Mesenchymal stem cell (in vitro differentiated cells and primary cell): ENCODE measurements around the gene HOXA5.
A peak's percentile ranks its signal among the peaks of the same experiment; 100 is the strongest.

ENCODE experiments used
- DNase-seq: peaks from one replicate; pipeline ENCODE4 v3.0.0-alpha.2; 2013
- H2AFZ ChIP-seq: one replicate; pipeline ENCODE4 v1.6.1; 2013; ENCODE audit warnings: low read depth, mild to moderate bottlenecking, control low read depth, inconsistent platforms, low read length, moderate library complexity
- H2AK5ac ChIP-seq: 2 replicates; pipeline ENCODE4 v1.6.1; 2013; ENCODE audit warnings: low read length, moderate library complexity, mild to moderate bottlenecking, inconsistent platforms; ENCODE audit not compliant: severe bottlenecking
- H2BK120ac ChIP-seq: one replicate; pipeline ENCODE4 v1.6.1; 2013; ENCODE audit warnings: low read depth, mild to moderate bottlenecking, inconsistent platforms, low read length, moderate library complexity
- H2BK12ac ChIP-seq, 2 experiments: one replicate each; pipeline ENCODE4 v1.6.1; 2013; ENCODE audit warnings: inconsistent platforms in 2 of 2, low read length in 2 of 2, mild to moderate bottlenecking in 2 of 2, moderate library complexity in 2 of 2, control low read depth in 1 of 2
- H2BK15ac ChIP-seq: one replicate; pipeline ENCODE4 v1.6.1; 2013; ENCODE audit warnings: mild to moderate bottlenecking, low read depth, inconsistent platforms; ENCODE audit not compliant: poor library complexity, severe bottlenecking
- H2BK5ac ChIP-seq: 2 replicates; pipeline ENCODE4 v1.6.1; 2013; ENCODE audit warnings: low read depth, mild to moderate bottlenecking, low read length, control low read depth, inconsistent platforms; ENCODE audit not compliant: poor library complexity, severe bottlenecking
- H3K14ac ChIP-seq, 2 experiments: one replicate each; pipeline ENCODE4 v1.6.1; 2013; ENCODE audit warnings: inconsistent platforms in 2 of 2, low read length in 2 of 2, control low read depth in 1 of 2, mild to moderate bottlenecking in 1 of 2, moderate library complexity in 1 of 2
- H3K18ac ChIP-seq, 2 experiments: one replicate each; pipeline ENCODE4 v1.6.1; 2013; ENCODE audit warnings: inconsistent platforms in 2 of 2, low read length in 2 of 2, control low read depth in 1 of 2, low read depth in 1 of 2, mild to moderate bottlenecking in 1 of 2
- H3K23ac ChIP-seq, 2 experiments: one replicate each; pipeline ENCODE4 v1.6.1; 2013; ENCODE audit warnings: inconsistent platforms in 2 of 2, low read length in 2 of 2, mild to moderate bottlenecking in 2 of 2, moderate library complexity in 2 of 2, control low read depth in 1 of 2
- H3K27ac ChIP-seq: 2 replicates; pipeline ENCODE4 v1.5.1; 2013; ENCODE audit warnings: mild to moderate bottlenecking, moderate library complexity, low read length, control low read depth, inconsistent platforms; ENCODE audit not compliant: poor library complexity, severe bottlenecking
- H3K27me3 ChIP-seq, 2 experiments: 2 replicates each; pipeline versions ENCODE4 v1.6.1 to v1.7.0; 2013; ENCODE audit warnings: low read length in 2 of 2, mild to moderate bottlenecking in 2 of 2, moderate library complexity in 2 of 2, control low read depth in 1 of 2, inconsistent platforms in 1 of 2; ENCODE audit not compliant: control insufficient read depth in 1 of 2, insufficient read depth in 1 of 2
- H3K36me3 ChIP-seq, 2 experiments: 2 replicates each; pipeline versions ENCODE4 v1.6.1 to v1.7.0; 2013; ENCODE audit warnings: low read length in 2 of 2, control low read depth in 1 of 2, inconsistent platforms in 1 of 2, low read depth in 1 of 2, mild to moderate bottlenecking in 1 of 2; ENCODE audit not compliant: insufficient read depth in 2 of 2, control insufficient read depth in 1 of 2
- H3K4ac ChIP-seq, 2 experiments: one replicate each; pipeline ENCODE4 v1.6.1; 2013; ENCODE audit warnings: inconsistent platforms in 2 of 2, low read length in 2 of 2, mild to moderate bottlenecking in 2 of 2, moderate library complexity in 2 of 2, control low read depth in 1 of 2, low read depth in 1 of 2
- H3K4me1 ChIP-seq: 2 replicates; pipeline ENCODE4 v1.6.1; 2013; ENCODE audit warnings: low read depth, low read length, control low read depth; ENCODE audit not compliant: control insufficient read depth, insufficient read depth
- H3K4me2 ChIP-seq: 2 replicates; pipeline ENCODE4 v1.6.1; 2013; ENCODE audit warnings: low read length, mild to moderate bottlenecking, inconsistent platforms; ENCODE audit not compliant: poor library complexity, severe bottlenecking
- H3K4me3 ChIP-seq, 2 experiments: 2 replicates each; pipeline versions ENCODE4 v1.5.1 to v1.7.0; 2013; ENCODE audit warnings: low read length in 2 of 2, mild to moderate bottlenecking in 2 of 2, control low read depth in 1 of 2, low read depth in 1 of 2; ENCODE audit not compliant: insufficient read depth in 1 of 2
- H3K79me1 ChIP-seq: replicated peaks from 2 replicates; pipeline ENCODE4 v1.6.1; 2013; ENCODE audit warnings: mild to moderate bottlenecking, control low read depth, low read length, inconsistent platforms; ENCODE audit not compliant: poor library complexity, severe bottlenecking
- H3K9ac ChIP-seq: 2 replicates; pipeline ENCODE4 v1.7.0; 2013; ENCODE audit warnings: mild to moderate bottlenecking, low read length, moderate library complexity
- H3K9me3 ChIP-seq: 2 replicates; pipeline ENCODE4 v1.7.0; 2013; ENCODE audit warnings: mild to moderate bottlenecking, low read length; ENCODE audit not compliant: control insufficient read depth
- H4K8ac ChIP-seq: one replicate; pipeline ENCODE4 v1.6.1; 2013; ENCODE audit warnings: inconsistent platforms, mild to moderate bottlenecking, low read length, moderate library complexity
- H4K91ac ChIP-seq: one replicate; pipeline ENCODE4 v1.6.1; 2013; ENCODE audit warnings: mild to moderate bottlenecking, low read length, inconsistent platforms
- WGBS: methylation state at CpG from one replicate; pipeline ENCODE4 v1.1.7; 2013; ENCODE audit warnings: mixed read lengths; 5-methylcytosine and 5-hydroxymethylcytosine counted together

HOXA5 gene

GRCh38 chr7:27178366-27178765 lies 34.9 kb upstream of the HOXA5 start:
- H2AFZ ChIP-seq = no peak overlapping the region
- H3K79me1 ChIP-seq = no peaks in the 10 kb centered on the region
- H2BK12ac ChIP-seq = no peak overlapping the region
- H2BK5ac ChIP-seq = no peak overlapping the region
- H4K91ac ChIP-seq = no peak overlapping the region
- H3K4me2 ChIP-seq = peak overlapping the region; percentile 27
- WGBS = 83% methylated on average over 6 of the region's 6 CpGs
- H3K27me3 ChIP-seq = no peaks in the 10 kb centered on the region
- H2AK5ac ChIP-seq = no peak overlapping the region
- H3K4ac ChIP-seq = no peak overlapping the region
- peaks cover 18% of the 10 kb centered on the region for H3K4me1 ChIP-seq
- no peak overlapping the region for H4K8ac ChIP-seq
- no peak overlapping the region for H3K23ac ChIP-seq
- H3K36me3 ChIP-seq = peaks cover 6 to 47% of the 10 kb centered on the region in 2 experiments
- H3K9me3 ChIP-seq = no peaks in the 10 kb centered on the region
- peak overlapping the region; percentile 98 for H3K27ac ChIP-seq
- H3K14ac ChIP-seq = no peak overlapping the region
- peak overlapping the region; percentile 90 for H3K9ac ChIP-seq
- H3K18ac ChIP-seq = no peak overlapping the region
- peak overlapping the region; percentile 64 to 92 for H3K4me3 ChIP-seq
- H2BK120ac ChIP-seq = no peak overlapping the region
- no peak overlapping the region for H2BK15ac ChIP-seq
- no peak for DNase-seq

- Histone ChIP-seq H3K36me3 (peaks cover 6 to 49% of the 10 kb centered on the region in 2 experiments), H2BK12ac (no peak overlapping the region), H3K4ac (no peak overlapping the region), H2AK5ac (no peak overlapping the region), H3K23ac (no peak overlapping the region), H3K9ac (peak overlapping the region; percentile 90), H3K4me2 (peak overlapping the region; percentile 60), H2AFZ (no peak overlapping the region), H3K18ac (no peak overlapping the region), H3K27me3 (no peaks in the 10 kb centered on the region), H4K91ac (no peak overlapping the region), H2BK5ac (peak overlapping the region; percentile 53), H4K8ac (no peak overlapping the region), H2BK120ac (no peak overlapping the region), H3K9me3 (no peaks in the 10 kb centered on the region), H3K4me3 (peak overlapping the region; percentile 69 to 92), H3K79me1 (no peaks in the 10 kb centered on the region), H3K27ac (peak overlapping the region; percentile 71), H3K14ac (no peak overlapping the region), H3K4me1 (peaks cover 18% of the 10 kb centered on the region), H2BK15ac (no peak overlapping the region)
- 59% methylated on average over 5 of the region's 5 CpGs for WGBS
- DNase-seq = no peak
Observed at GRCh38 chr7:27177795-27178320, 34.4 kb upstream of the HOXA5 start.

GRCh38 chr7:27176962-27177794 lies 33.7 kb upstream of the HOXA5 start:
- no peak overlapping the region for H2BK120ac ChIP-seq

GRCh38 chr7:27176524-27176845 lies 33.0 kb upstream of the HOXA5 start:
- H3K4me2 ChIP-seq = peak overlapping the region; percentile 60
- H3K9ac ChIP-seq = peak overlapping the region; percentile 90
- no peak overlapping the region for H2AFZ ChIP-seq
- no peak overlapping the region for H3K4ac ChIP-seq
- no peak overlapping the region for H3K18ac ChIP-seq
- no peak overlapping the region for H2BK12ac ChIP-seq
- H2BK120ac ChIP-seq = no peak overlapping the region
- H2AK5ac ChIP-seq = no peak overlapping the region
- H3K27ac ChIP-seq = peak overlapping the region; percentile 71
- no peak overlapping the region for H2BK15ac ChIP-seq
- DNase-seq = no peak
- no peaks in the 10 kb centered on the region for H3K9me3 ChIP-seq
- H3K14ac ChIP-seq = no peak overlapping the region
- H4K8ac ChIP-seq = no peak overlapping the region
- peaks cover 10% of the 10 kb centered on the region for H3K4me1 ChIP-seq
- H2BK5ac ChIP-seq = no peak overlapping the region
- 67% methylated on average over 2 of the region's 3 CpGs for WGBS
- H3K4me3 ChIP-seq = peak overlapping the region; percentile 61 to 92
- H3K79me1 ChIP-seq = no peaks in the 10 kb centered on the region
- H4K91ac ChIP-seq = no peak overlapping the region
- peaks cover 3 to 52% of the 10 kb centered on the region in 2 experiments for H3K36me3 ChIP-seq
- H3K27me3 ChIP-seq = peaks cover 0 to 6% of the 10 kb centered on the region in 2 experiments
- H3K23ac ChIP-seq = no peak overlapping the region

More at GRCh38 chr7:27176962-27177794, 33.7 kb upstream of the HOXA5 start:
- WGBS = 65% methylated on average over 22 of the region's 22 CpGs
- DNase-seq = no peak
- Histone ChIP-seq H3K36me3 (peaks cover 6 to 51% of the 10 kb centered on the region in 2 experiments), H3K4me3 (peak overlapping the region; percentile 69 to 92), H2BK5ac (peak overlapping the region; percentile 86), H3K9ac (peak overlapping the region; percentile 90), H3K4me1 (peaks cover 16% of the 10 kb centered on the region), H3K4ac (no peak overlapping the region), H3K14ac (no peak overlapping the region), H2AK5ac (peak overlapping the region; percentile 36), H4K91ac (no peak overlapping the region), H4K8ac (no peak overlapping the region), H3K4me2 (peak overlapping the region; percentile 60), H2BK15ac (no peak overlapping the region), H3K18ac (no peak overlapping the region), H3K23ac (no peak overlapping the region), H2AFZ (no peak overlapping the region), H3K79me1 (no peaks in the 10 kb centered on the region), H3K27ac (peak overlapping the region; percentile 71), H2BK12ac (no peak overlapping the region), H3K27me3 (peaks cover 0 to 1% of the 10 kb centered on the region in 2 experiments), H3K9me3 (no peaks in the 10 kb centered on the region)
